DOHH2 (cell line): ENCODE measurements around the gene GPD1.
"Not testable (repeated sequence)": the region's sequence is repeated elsewhere in the genome, so short reads cannot be mapped to it uniquely, and the experiment has no call there.

ENCODE experiments used
- H3F3A ChIP-seq: fragments of 200-600 bp; sonication (generic), shearing (Covaris generic); 2 replicates; pipeline ENCODE4 v1.6.0; 2016; ENCODE audit warnings: antibody characterized with exemption, mild to moderate bottlenecking; ENCODE audit not compliant: control insufficient read depth, insufficient read depth
- H3K27ac ChIP-seq: fragments of 200-600 bp; sonication (generic); 2 replicates; pipeline ENCODE4 v1.5.1; 2014; ENCODE audit warnings: low read depth, mild to moderate bottlenecking, low read length, moderate library complexity
- H3K27me3 ChIP-seq: fragments of 200-600 bp; sonication (generic); 2 replicates; pipeline ENCODE4 v1.6.1; 2014; ENCODE audit warnings: mild to moderate bottlenecking, low read length, mixed read lengths; ENCODE audit not compliant: control insufficient read depth
- H3K36me3 ChIP-seq: fragments of 200-600 bp; sonication (generic); 2 replicates; pipeline ENCODE4 v1.6.1; 2014; ENCODE audit warnings: mild to moderate bottlenecking, low read length, moderate library complexity, mixed read lengths; ENCODE audit not compliant: control insufficient read depth
- H3K4me1 ChIP-seq: fragments of 200-600 bp; sonication (generic); 2 replicates; pipeline ENCODE4 v1.6.1; 2014; ENCODE audit warnings: mild to moderate bottlenecking, low read length, mixed read lengths; ENCODE audit not compliant: control insufficient read depth
- H3K4me2 ChIP-seq: fragments of 200-600 bp; sonication (generic); 2 replicates; pipeline ENCODE4 v1.6.0; 2014; ENCODE audit warnings: mild to moderate bottlenecking, low read length, moderate library complexity
- H3K4me3 ChIP-seq: fragments of 200-600 bp; sonication (generic); 2 replicates; pipeline ENCODE4 v1.5.1; 2014; ENCODE audit warnings: mild to moderate bottlenecking, low read length, mixed read lengths
- H3K79me2 ChIP-seq: fragments of 200-600 bp; sonication (generic); 2 replicates; pipeline ENCODE4 v1.6.1; 2014; ENCODE audit warnings: mild to moderate bottlenecking, low read length, mixed read lengths; ENCODE audit not compliant: control insufficient read depth
- H3K9me2 ChIP-seq: fragments of 200-600 bp; sonication (generic); replicated peaks from 2 replicates; pipeline ENCODE4 v1.6.1; 2014; ENCODE audit warnings: mild to moderate bottlenecking, low read length, mixed read lengths; ENCODE audit not compliant: control insufficient read depth
- H3K9me3 ChIP-seq: fragments of 200-600 bp; sonication (generic); 2 replicates; pipeline ENCODE4 v1.6.1; 2014; ENCODE audit warnings: antibody characterized with exemption, low read length, mixed read lengths; ENCODE audit not compliant: control insufficient read depth, insufficient read depth
- H4K20me1 ChIP-seq: fragments of 200-600 bp; sonication (generic); 2 replicates; pipeline ENCODE4 v1.6.0; 2014; ENCODE audit warnings: low read depth, mild to moderate bottlenecking, antibody characterized with exemption, low read length, moderate library complexity; ENCODE audit not compliant: control insufficient read depth, insufficient read depth
- EZH2phosphoT487 ChIP-seq: fragments of 200-600 bp; sonication (generic); IDR thresholded peaks from 2 replicates; pipeline ENCODE4 v1.6.1; 2017; ENCODE audit warnings: borderline replicate concordance, mild to moderate bottlenecking, antibody characterized with exemption, low read length, moderate library complexity, mixed read lengths
- TF ChIP-seq, protein P1 (sequence below): fragments of 200-600 bp; sonication (generic); IDR thresholded peaks from one replicate; pipeline ENCODE4 v1.5.1; 2014; ENCODE audit warnings: antibody characterized with exemption, mild to moderate bottlenecking, low read depth, low read length; ENCODE audit not compliant: poor library complexity, severe bottlenecking

GPD1 gene

GRCh38 chr12:50151047-50151687 is 47.4 kb downstream of the GPD1 start:
- TF ChIP-seq EZH2phosphoT487: no peak
- TF ChIP-seq, protein P1, sequence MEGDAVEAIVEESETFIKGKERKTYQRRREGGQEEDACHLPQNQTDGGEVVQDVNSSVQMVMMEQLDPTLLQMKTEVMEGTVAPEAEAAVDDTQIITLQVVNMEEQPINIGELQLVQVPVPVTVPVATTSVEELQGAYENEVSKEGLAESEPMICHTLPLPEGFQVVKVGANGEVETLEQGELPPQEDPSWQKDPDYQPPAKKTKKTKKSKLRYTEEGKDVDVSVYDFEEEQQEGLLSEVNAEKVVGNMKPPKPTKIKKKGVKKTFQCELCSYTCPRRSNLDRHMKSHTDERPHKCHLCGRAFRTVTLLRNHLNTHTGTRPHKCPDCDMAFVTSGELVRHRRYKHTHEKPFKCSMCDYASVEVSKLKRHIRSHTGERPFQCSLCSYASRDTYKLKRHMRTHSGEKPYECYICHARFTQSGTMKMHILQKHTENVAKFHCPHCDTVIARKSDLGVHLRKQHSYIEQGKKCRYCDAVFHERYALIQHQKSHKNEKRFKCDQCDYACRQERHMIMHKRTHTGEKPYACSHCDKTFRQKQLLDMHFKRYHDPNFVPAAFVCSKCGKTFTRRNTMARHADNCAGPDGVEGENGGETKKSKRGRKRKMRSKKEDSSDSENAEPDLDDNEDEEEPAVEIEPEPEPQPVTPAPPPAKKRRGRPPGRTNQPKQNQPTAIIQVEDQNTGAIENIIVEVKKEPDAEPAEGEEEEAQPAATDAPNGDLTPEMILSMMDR: no peak
- Histone ChIP-seq H3K4me3 (no peak overlapping the region), H4K20me1 (no peaks in the 10 kb centered on the region)

DNA sequence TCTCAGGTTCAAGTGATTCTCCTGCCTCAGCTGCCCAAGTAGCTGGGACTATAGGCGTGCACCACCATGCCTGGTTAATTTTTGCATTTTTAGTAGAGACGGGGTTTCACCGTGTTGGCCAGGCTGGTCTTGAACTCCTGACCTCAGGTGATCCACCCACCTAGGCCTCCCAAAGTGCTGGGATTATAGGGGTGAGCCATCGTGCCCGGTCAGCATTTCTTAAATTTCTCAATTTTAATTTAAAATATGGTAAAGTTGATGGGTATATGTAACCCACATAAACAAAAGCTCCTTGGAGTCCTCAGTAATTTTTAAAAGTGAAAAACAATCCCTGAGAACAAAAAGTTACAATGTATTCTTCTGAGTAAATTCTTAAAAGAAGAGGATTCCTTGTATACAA is 51.1 kb downstream of the GPD1 start:
- H3K4me1 ChIP-seq, H3K9me3 ChIP-seq, H3F3A ChIP-seq, H3K9me2 ChIP-seq, H3K36me3 ChIP-seq, H3K4me3 ChIP-seq, H3K27me3 ChIP-seq, H3K4me2 ChIP-seq, H4K20me1 ChIP-seq, H3K27ac ChIP-seq: not testable (repeated sequence)
- peaks cover 41% of the 10 kb centered on the region for H3K79me2 ChIP-seq

More at GRCh38 chr12:50151047-50151687, 47.4 kb downstream of the GPD1 start:
- Histone ChIP-seq H3K36me3 (no peaks in the 10 kb centered on the region), H3K4me1 (no peaks in the 10 kb centered on the region), H3K4me2 (no peak overlapping the region), H3K27ac (no peak overlapping the region), H3F3A (no peaks in the 10 kb centered on the region), H3K9me2 (no peaks in the 10 kb centered on the region), H3K27me3 (no peaks in the 10 kb centered on the region), H3K9me3 (no peaks in the 10 kb centered on the region), H3K79me2 (peaks cover 20% of the 10 kb centered on the region)

DNA sequence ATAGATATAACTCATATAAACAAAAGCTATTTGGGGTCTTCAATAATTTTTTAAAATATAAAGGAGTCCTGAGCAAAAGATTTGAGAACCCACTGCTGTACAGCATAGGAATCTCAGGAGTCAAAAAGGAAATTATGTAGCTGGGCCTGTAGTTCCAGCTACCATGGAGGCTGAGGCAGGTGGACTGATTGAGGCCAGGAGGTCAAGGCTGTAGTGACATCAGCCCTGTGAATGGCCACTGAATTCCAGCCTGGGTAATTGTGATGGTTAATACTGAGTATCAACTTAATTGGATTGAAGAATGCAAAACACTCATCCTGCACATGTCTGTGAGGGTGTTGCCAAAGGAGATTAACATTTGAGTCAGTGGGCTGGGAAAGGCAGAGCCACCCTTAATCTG is 52.8 kb downstream of the GPD1 start:
- no peaks in the 10 kb centered on the region for H3K9me3 ChIP-seq
- peaks cover 4% of the 10 kb centered on the region; the same call in 1 of the 2 replicates for H3F3A ChIP-seq
- H3K4me2 ChIP-seq: no peak overlapping the region
- no peaks in the 10 kb centered on the region for H3K9me2 ChIP-seq
- H3K4me3 ChIP-seq: no peak overlapping the region
- H3K27ac ChIP-seq: no peak overlapping the region
- H3K27me3 ChIP-seq: no peaks in the 10 kb centered on the region
- peaks cover 46% of the 10 kb centered on the region for H3K79me2 ChIP-seq
- H3K36me3 ChIP-seq: no peaks in the 10 kb centered on the region
- H4K20me1 ChIP-seq: no peaks in the 10 kb centered on the region
- H3K4me1 ChIP-seq: no peaks in the 10 kb centered on the region
- no peak for TF ChIP-seq EZH2phosphoT487
- TF ChIP-seq, protein P1: no peak

DNA sequence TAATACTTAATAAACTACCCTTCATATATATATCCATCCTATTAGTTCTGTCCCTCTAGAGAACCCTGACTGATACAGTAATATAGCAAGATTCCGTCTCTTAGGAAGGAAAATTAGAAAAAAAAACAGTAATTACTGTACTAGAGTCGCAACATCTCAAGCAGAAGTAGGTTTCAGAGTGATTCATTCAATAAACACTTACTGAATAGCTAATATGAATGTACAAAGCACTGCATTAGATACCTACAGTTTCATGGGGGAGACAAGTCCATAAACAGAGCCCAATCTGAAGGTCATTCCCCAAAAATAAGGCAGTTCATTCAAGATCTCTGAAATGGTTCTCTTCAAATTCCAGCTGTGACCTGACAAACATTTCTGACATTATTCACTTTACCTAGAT is 53.5 kb downstream of the GPD1 start:
- Histone ChIP-seq H4K20me1 (no peaks in the 10 kb centered on the region), H3K27me3 (no peaks in the 10 kb centered on the region), H3K4me3 (no peak overlapping the region), H3K9me2 (no peaks in the 10 kb centered on the region), H3K36me3 (no peaks in the 10 kb centered on the region), H3K4me1 (no peaks in the 10 kb centered on the region), H3K9me3 (no peaks in the 10 kb centered on the region), H3K27ac (no peak overlapping the region), H3F3A (peaks cover 4% of the 10 kb centered on the region; the same call in 1 of the 2 replicates), H3K4me2 (no peak overlapping the region), H3K79me2 (peaks cover 46% of the 10 kb centered on the region)
- TF ChIP-seq, protein P1: no peak
- no peak for TF ChIP-seq EZH2phosphoT487
